HEK293T (cell line): Measurements from ENCODE around the gene C9orf43.

Experiments used
- ARNT ChIP-seq: fragments of 450-650 bp; IDR thresholded peaks from 2 replicates; pipeline ENCODE4 v1.6.1; 2017; ENCODE audit warnings: mild to moderate bottlenecking
- BHLHE40 ChIP-seq: fragments of 450-650 bp; IDR thresholded peaks from 2 replicates; pipeline ENCODE4 v1.6.1; 2016; ENCODE audit warnings: mild to moderate bottlenecking, moderate library complexity, borderline replicate concordance
- ELF4 ChIP-seq: fragments of 450-650 bp; IDR thresholded peaks from 2 replicates; pipeline ENCODE4 v1.6.1; 2017; ENCODE audit warnings: antibody characterized with exemption
- FOXA1 ChIP-seq: fragments of 450-650 bp; IDR thresholded peaks from 2 replicates; pipeline ENCODE4 v1.6.1; 2016; ENCODE audit warnings: mild to moderate bottlenecking
- FOXK2 ChIP-seq: fragments of 450-650 bp; IDR thresholded peaks from 2 replicates; pipeline ENCODE4 v1.6.1; 2016; ENCODE audit warnings: mild to moderate bottlenecking
- FOXM1 ChIP-seq: fragments of 450-650 bp; IDR thresholded peaks from 2 replicates; pipeline ENCODE4 v1.6.1; 2017; ENCODE audit warnings: mild to moderate bottlenecking, borderline replicate concordance
- HDGF ChIP-seq: fragments of 450-650 bp; IDR thresholded peaks from 2 replicates; pipeline ENCODE4 v1.6.1; 2017; ENCODE audit warnings: antibody characterized with exemption, borderline replicate concordance
- L3MBTL2 ChIP-seq: fragments of 450-650 bp; conservative IDR thresholded peaks from 2 replicates; pipeline ENCODE4 v1.6.1; 2016; ENCODE audit warnings: mild to moderate bottlenecking
- PKNOX1 ChIP-seq: fragments of 450-650 bp; IDR thresholded peaks from 2 replicates; pipeline ENCODE4 v1.6.1; 2016
- SP1 ChIP-seq: fragments of 450-650 bp; IDR thresholded peaks from 2 replicates; pipeline ENCODE4 v1.6.1; 2017
- SUZ12 ChIP-seq: fragments of 450-650 bp; IDR thresholded peaks from 2 replicates; pipeline ENCODE4 v1.6.1; 2016; ENCODE audit warnings: mild to moderate bottlenecking
- TARDBP ChIP-seq: fragments of 450-650 bp; IDR thresholded peaks from 2 replicates; pipeline ENCODE4 v1.6.1; 2016
- ZNF384 ChIP-seq: fragments of 450-650 bp; IDR thresholded peaks from 2 replicates; pipeline ENCODE4 v1.6.1; 2016

GRCh38 chr9:113428062-113428615, 17.6 kb downstream of the C9orf43 start:
- TF ChIP-seq FOXK2 = no peak
- no peak for TF ChIP-seq ARNT
- TF ChIP-seq ZNF384 = no peak
- no peak for TF ChIP-seq SP1
- no peak for TF ChIP-seq L3MBTL2
- no peak for TF ChIP-seq BHLHE40
- no peak for TF ChIP-seq TARDBP
- no peak for TF ChIP-seq FOXM1
- no peak for TF ChIP-seq ELF4
- TF ChIP-seq FOXA1 = no peak
- no peak for TF ChIP-seq SUZ12
- no peak for TF ChIP-seq PKNOX1
- TF ChIP-seq HDGF = no peak
